ENCODE data around the gene HIF3A.

HIF3A gene

GRCh38 chr19:46385636-46386035, 88.8 kb downstream of the HIF3A start:
- DNase-seq (ENCODE audit: low read depth), result no peak

- no peak for DNase-seq (ENCODE audit: low read depth)
These were observed 89.3 kb downstream of the HIF3A start for GRCh38 chr19:46386151-46386550.

GRCh38 chr19:46386996-46387712, 90.3 kb downstream of the HIF3A start:
- no peak for DNase-seq (ENCODE audit: low read depth)

GRCh38 chr19:46387713-46388130, 90.9 kb downstream of the HIF3A start:
- no peak for DNase-seq (ENCODE audit: low read depth)

- DNase-seq (ENCODE audit: low read depth), result no peak
These were observed 91.7 kb downstream of the HIF3A start for GRCh38 chr19:46388311-46389095.

- no peak for DNase-seq (ENCODE audit: low read depth)
These were observed 93.4 kb downstream of the HIF3A start for GRCh38 chr19:46390121-46390858.

- DNase-seq (ENCODE audit: low read depth), result no peak
These were observed 94.0 kb downstream of the HIF3A start for GRCh38 chr19:46390866-46391265.

GRCh38 chr19:46391296-46392251, 94.7 kb downstream of the HIF3A start:
- no peak for DNase-seq (ENCODE audit: low read depth)

- DNase-seq (ENCODE audit: low read depth), result peak; percentile 53
These were observed 95.5 kb downstream of the HIF3A start for GRCh38 chr19:46392252-46392801.

GRCh38 chr19:46392837-46393236, 96.0 kb downstream of the HIF3A start:
- no peak for DNase-seq (ENCODE audit: low read depth)

Data from GM04504 (cell line).